HG02970 (cell line): ENCODE results near the gene PARVA.

Source experiments
- ATAC-seq: cut with Tn5 transposase; IDR thresholded peaks from one replicate; pipeline ENCODE4 v1.9.1; 2021; ENCODE audit warnings: mild to moderate bottlenecking, moderate library complexity, moderate number of reproducible peaks; ENCODE audit not compliant: unreplicated experiment, low FRiP score

The PARVA gene

GRCh38 chr11:12455938-12456337, 78.6 kb downstream of the PARVA start:
- ATAC-seq, result no peak

DNA sequence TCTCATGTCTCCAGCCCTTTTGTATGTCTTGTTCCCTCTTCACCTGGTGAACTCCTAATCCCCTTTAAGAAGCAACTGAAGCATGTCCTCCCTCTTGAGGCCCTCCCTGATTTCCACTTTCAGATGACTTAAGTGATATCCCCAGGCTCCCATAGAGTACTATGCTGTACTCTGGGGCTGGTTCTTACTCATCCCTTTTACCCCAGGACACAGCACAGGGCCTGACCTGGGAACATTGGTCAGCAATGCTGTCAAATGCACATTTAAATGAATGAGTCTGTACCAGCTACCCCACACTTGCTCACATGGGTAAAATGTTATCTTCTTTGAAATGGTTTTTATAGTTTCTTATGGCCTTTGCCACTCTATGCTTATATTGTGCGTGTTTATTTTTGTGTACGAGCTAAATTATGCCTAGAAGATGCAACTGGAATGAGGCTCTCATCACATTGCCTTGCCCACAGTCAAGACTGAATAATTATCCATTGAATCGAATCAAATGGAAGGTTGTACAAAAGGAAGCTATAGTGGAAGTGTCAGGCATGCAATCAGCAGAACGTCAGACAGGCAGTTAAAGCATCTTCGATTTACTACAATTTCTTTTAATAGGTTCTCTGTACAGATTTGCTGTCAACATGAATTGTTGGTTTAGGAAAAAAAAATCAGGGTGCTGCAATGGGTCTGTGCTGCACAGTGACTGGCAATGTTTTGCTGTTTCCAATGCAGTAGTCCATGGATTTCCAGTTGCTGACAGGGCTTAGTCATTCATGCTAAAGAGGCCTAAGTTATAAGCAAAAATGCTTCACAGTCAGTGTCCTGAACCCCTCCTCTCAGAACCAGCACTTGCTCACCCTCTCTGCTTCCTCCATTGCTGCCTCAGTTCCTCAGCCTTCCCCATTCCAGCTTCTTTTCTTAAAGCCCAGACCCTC, 79.5 kb downstream of the PARVA start:
- ATAC-seq, result no peak

GRCh38 chr11:12458042-12458441, 80.7 kb downstream of the PARVA start:
- no peak for ATAC-seq

DNA sequence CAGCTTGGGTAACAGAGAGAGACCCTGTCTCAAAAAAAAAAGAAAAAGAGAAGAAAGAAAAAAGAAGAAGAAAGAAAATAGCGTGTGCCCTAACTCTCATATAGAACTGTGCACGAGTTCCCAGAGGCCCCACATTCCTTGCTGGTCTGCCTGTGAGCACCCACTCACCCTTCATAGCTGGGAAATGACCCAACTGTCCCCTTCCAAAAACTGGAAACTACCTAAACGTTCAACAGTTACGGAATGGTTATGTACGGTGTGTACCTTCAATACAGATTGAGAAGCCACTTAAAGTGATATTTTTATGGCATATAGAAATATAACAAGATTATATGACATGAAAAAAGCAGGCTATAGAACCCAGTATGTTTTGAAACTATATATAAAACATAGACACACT, 82.0 kb downstream of the PARVA start:
- ATAC-seq, result no peak

- no peak for ATAC-seq
These were observed 82.6 kb downstream of the PARVA start for GRCh38 chr11:12459865-12460444.

DNA sequence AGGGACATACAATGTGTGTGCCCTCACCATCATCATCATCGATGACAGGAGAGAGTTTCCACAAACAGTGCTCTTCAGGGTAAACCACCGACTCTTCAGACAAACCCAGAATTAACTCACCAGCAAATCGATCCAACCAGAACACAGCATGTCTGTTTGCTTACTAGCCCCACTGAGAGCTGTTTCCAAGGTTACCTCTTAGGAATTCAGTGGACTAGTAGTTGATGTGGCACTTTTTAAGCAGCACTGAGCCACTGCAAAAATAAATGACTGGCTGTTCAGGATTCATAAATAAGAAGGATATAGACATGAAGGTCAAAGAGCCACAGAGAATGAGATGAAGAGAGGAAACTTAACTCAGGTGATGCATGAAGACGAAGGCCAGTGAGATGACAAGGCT, 83.1 kb downstream of the PARVA start:
- ATAC-seq, result no peak

DNA sequence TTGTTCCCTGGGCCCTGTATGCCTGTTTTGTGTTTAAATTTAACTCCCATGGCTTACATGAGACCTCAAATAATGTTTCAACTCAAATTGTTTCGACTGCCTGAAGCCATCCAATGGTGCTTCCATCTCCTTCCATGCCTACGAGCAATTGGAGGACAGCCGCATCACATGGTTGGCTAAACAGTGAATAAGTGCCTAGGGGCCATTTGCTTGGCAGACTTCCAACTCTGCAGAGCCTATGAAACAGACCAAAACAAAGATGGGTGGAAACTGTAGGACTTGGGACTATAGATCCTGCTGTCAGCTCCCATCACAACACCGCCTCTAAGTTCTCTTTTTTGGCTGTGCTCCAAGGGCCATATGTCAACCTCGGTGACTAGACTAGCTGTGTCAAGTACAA, 84.1 kb downstream of the PARVA start:
- no peak for ATAC-seq

- ATAC-seq, result no peak
These were observed 86.9 kb downstream of the PARVA start for GRCh38 chr11:12464303-12464702.

- no peak for ATAC-seq
These were observed 88.0 kb downstream of the PARVA start for GRCh38 chr11:12465332-12465731.

- no peak for ATAC-seq
These were observed 90.2 kb downstream of the PARVA start for GRCh38 chr11:12467610-12468009.

DNA sequence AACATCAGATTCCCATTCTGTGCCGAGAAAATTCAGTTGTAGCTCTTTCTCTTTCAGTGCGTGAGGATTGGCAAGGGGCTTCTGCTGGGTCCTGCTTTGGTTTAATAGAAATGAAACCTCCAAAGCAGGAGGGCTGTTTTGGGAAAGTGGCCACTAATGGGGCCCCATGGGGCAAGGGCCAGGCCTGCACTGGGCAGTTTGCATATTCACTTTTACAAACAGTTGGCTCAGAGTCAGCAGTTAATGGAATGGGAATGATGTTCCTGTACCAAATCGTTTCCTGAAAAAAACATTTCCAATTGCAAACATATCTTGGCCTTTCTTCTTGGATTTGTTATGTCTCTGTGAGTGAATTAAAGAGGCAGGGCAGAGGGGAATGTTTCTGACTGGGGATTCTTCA, 92.1 kb downstream of the PARVA start:
- no peak for ATAC-seq

GRCh38 chr11:12470236-12470635, 92.9 kb downstream of the PARVA start:
- no peak for ATAC-seq

DNA sequence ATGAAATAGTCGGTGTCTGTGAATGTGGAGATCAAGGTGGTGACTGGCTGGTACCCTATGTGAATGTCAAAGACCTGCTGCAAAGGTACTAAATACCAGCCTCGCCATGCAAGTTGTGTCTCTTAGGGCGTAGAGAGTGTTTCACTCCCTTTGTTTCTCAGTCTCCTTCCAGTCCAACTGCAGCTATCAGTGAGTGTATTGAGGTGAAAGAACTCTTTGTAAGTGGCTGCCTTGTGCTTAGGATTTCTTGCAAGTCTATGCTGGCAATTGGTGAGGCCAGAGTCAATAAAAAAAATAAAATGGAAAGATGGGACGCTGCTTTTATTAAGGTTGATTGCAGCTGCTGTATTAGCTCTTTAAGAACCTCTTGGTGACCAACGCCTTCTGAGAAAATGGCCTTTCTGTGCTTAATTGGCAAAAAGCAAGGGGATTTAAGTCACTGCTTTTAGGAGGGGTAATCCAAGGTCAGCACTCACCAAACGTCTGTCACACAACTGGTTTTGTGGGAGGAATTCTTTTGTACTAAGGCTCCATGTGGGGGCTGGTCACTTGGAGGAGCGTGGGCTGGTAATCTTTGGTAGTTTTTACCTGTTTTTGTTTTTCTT, 95.1 kb downstream of the PARVA start:
- no peak for ATAC-seq

- no peak for ATAC-seq
These were observed 96.0 kb downstream of the PARVA start for GRCh38 chr11:12473381-12473780.

DNA sequence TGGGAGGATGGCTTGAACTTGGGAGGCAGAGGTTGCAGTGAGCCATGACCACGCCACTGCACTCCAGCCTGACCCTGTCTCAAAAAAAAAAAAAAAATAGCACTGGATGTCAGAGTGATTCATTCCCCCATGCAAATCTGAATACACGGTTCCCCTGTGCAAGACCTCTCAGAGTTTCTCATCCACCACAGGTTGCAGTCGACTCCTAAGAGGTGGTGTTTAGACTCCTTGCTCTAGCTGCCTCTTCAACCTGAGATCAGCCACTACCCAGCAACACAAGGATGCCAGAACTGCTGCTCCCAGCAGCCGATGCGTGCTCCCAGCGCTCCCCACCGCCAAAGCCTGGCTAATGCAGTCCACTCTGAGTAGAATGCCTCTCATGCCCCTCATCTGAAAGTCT, 97.5 kb downstream of the PARVA start:
- no peak for ATAC-seq

DNA sequence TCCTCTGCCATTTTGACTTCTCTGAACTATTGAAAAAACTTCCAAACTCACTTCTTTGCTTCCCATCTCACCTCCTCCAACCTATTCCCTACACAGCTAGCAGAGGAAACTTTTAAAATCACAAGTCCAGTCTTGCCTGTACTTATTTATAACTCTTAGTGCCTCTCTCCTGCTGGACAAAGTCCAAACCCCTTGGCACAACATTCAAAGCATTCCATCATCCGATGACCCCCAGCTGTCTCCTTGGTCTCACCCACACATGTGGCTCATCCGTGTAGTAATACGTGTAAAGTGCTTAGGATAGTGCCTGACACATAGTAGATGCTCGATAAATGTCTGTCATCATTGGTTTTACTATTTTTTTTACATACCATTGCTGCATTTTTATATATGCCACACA, 101.4 kb downstream of the PARVA start:
- no peak for ATAC-seq

DNA sequence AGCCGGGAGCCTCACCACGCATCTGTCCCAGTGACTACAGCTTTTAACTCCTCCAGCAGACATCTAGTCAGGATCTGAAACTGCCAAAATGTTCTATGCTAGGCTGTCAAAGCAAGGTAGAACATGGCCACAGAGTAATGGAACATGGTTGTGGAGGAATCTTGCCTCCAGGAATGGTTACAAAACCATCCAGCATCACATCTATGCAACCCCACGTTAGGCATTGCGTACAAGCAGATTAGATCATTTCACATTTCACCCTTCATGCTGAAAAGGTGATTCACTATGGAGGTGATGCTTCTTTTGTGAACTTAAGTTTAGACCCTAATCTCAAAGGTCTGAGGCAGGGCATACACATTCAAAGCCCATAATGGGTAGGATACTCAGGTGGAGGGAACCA, 103.0 kb downstream of the PARVA start:
- no peak for ATAC-seq

GRCh38 chr11:12482839-12483238, 105.5 kb downstream of the PARVA start:
- ATAC-seq, result no peak

DNA sequence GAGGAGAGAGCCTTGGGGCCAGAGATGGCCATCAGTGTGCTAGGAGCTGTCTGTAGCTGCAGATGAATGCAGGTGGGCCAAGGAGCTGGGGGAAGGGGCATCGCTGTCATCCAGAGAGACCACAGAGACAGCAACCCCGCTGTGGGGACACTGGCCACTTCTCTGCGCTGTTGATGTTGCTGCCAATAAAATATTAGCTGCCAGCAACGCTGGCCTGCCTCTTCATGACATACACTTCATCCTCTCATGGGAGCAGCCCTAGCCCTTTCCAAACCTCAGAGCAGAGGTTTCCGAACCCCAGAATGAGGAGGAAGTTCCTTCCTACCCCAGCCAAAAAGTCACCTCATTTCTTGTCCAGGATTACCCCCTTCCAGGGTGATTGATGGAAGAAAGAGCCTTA, 106.2 kb downstream of the PARVA start:
- no peak for ATAC-seq

DNA sequence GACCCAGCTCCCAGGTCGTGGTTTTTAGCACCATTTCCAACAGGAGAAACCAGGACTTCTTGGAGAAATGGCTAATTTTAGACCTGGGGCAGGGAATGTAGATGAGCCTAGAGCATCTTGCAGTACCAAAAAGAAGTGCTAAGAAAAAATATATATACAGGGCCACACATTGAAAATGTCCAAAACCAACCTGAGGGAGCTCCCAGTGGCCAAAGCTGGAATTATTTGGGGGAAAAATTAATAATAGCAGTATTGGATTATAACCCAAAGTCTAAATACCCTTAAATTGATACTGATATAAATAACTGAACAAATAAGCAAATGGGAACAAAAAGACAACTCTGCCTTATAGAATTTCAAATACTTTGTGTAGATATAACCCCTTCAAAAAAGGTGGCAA, 108.0 kb downstream of the PARVA start:
- ATAC-seq, result no peak

DNA sequence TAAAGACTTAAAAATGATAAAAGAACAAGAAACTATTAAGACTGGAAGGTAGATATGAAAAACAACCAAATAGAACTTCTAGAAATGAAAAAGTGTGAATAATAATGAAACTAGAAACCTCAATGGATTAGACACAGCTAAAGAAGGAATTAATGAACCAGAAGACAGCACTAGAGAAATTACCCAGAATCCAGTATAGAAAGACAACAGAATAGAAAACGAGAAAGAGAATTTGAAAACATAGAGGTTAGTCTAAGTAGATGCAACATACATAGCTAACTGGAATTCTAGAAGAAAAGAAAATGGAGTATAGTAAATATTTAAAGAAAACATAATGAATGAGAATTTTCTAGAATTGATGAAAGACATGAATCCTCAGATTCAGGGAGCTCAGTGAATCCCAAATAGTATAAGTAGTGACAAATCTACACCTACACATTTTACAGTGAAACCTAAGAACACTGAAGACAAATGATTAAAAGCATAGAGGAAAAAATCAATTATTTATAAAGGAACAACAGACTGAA, 111.9 kb downstream of the PARVA start:
- ATAC-seq, result no peak
